NCI-H345 treated with DMSO at 0.1 percent for 48 hours (cell line): Measurements from ENCODE around the gene FSTL4.

Experiments used
- DNase-seq: peaks from one replicate; lab custom pipeline; 2025; ENCODE audit not compliant: unreplicated experiment; lab: John Stamatoyannopoulos, UW

FSTL4 gene

DNA sequence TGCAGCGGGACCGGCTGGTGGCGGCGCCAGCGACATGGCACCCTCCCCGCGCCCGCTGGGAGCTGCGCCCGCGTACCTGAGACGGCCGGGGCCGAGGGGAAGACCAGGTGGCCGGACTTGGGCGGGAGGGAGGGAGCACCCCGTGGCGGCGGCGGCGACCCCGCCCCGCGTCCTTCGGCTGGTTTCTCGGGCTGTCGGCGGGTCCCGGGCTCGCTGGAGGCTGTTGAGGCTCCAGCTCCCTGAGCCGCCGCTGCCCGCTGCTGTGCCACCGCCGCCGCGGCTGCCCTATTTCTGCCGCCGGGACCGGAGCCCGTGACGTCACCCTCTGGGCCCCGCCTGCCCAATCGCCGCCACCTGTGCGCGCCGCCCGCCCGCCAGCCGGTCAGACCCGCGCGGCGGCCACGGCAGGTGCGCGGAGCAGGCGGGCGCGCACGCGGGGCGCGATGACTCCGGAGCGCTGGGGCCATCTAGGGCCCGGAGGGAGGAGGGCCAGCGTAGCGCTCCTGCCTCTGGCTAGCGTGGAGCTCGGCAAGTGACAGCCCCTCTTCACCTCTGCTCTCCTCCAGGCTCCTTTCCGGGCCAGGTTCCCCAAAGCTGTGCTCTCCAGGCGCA lies at the start of gene FSTL4:
FSTL4 (minus strand) TSS at position 293 of the 612 bp plus-strand sequence.
- peak; percentile 52 for DNase-seq

DNA sequence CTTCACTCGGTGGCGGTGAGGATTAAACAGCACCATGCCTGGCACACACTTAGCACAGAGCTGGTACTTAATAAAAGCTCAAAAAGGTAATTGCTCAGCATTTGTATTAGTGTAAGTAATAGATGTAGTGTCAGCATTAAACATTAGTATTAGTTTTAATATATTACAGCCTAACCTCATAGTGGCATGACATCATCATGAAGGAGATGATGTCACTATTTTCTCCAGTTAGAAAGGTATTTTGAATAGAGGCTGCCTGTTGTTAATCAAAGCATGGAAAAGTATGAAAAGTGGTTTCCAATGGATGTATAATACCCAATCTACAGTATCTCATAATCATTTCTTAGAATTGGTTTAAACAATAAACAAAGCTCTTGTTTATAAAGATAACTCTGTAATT lies 49.0 kb upstream of the FSTL4 start:
- no peak for DNase-seq

- no peak for DNase-seq
Observed at GRCh38 chr5:133658327-133658726, 46.0 kb upstream of the FSTL4 start.

- DNase-seq: no peak
Observed at GRCh38 chr5:133657036-133657435, 44.7 kb upstream of the FSTL4 start.

GRCh38 chr5:133655966-133656365 lies 43.6 kb upstream of the FSTL4 start:
- DNase-seq: no peak

DNA sequence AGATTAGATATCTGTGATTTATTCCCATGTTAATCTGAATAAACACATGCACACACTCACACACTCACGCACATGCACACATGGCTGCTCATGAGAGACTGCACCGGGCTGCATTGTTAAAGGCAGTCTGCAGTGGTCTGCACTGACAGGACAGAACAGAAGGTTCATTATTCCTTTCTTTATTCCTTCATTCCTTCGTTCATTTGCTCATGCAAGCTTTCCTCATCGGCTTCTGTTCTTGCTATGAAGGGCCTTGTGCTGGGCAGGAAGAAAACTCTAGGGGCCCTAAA lies 41.4 kb upstream of the FSTL4 start:
- no peak for DNase-seq

- no peak for DNase-seq
Observed at GRCh38 chr5:133652951-133653759, 40.8 kb upstream of the FSTL4 start.

GRCh38 chr5:133644000-133644865 lies 31.9 kb upstream of the FSTL4 start:
- DNase-seq: no peak

- no peak for DNase-seq
Observed at GRCh38 chr5:133643365-133643764, 31.0 kb upstream of the FSTL4 start.

GRCh38 chr5:133642153-133642722 lies 29.9 kb upstream of the FSTL4 start:
- DNase-seq: no peak

- DNase-seq: no peak
Observed at GRCh38 chr5:133641683-133642082, 29.3 kb upstream of the FSTL4 start.

DNA sequence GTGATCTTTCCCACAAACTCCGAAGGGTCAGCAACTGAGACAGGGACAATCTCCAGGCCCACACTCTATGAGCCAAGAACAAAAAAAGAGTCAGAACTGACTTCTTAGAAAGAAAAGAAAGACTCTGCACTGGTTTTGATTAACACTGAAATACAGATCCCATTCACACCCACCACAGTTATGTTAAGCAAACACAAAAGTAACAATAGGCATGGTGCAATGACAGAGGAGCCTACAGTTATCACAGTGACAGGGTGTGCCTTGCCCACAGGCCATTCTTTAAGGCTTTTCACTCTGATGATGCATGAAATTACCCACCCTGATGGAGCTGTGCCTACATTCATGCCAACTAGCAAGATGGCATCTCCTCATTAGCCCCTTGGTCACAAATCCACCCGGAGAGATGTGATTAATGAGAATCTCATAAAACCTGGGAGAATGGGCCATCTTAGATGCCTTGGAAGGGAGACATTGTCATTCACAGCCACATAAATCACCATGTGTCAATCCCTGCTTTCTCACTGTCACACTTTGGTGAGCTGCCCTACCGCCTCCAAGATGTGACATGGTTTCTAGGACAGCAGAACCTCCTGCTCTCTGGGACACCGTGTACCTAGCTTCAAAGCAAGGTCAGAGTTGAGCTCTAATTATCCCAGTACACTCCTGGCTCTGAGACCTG lies 27.6 kb upstream of the FSTL4 start:
- DNase-seq: no peak

DNA sequence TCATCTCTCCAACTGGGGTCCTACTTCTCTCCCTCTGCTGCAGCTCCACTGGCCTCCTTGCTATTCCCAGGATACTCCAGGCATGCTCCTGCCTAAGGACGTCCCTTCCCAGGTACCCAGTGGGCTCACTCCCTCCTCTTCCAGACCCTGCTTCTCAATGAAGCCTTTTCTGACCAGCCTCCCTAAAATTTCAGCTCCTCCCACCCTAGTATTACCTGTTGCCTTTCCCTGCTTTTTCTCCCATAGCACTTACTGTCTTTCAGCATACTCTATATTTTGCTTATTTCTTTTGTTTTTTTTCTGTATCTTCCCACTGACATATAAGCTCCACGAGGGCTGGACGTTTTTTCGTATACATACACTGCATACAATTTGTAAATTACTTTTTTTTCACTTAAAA lies 26.1 kb upstream of the FSTL4 start:
- no peak for DNase-seq

DNA sequence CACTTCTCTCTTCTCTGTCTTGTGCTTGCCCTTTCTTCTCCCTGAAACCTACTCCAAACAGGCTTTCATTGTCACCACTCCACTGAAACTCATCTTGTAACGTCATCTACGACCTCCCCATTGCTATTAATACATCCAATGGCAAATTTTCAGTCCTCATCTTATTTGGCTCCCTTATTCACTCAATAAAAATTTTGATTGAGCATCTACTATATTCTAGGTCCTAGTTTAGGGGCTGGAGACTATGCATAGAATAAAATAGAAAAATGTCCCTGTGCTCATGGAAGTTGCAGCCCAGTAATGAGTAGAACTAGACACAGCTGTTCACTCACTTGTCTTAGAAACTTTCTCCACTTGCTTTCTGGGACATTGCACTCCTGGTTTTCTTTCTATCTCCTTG lies 24.9 kb upstream of the FSTL4 start:
- no peak for DNase-seq

GRCh38 chr5:133635051-133635450 lies 22.7 kb upstream of the FSTL4 start:
- no peak for DNase-seq

DNA sequence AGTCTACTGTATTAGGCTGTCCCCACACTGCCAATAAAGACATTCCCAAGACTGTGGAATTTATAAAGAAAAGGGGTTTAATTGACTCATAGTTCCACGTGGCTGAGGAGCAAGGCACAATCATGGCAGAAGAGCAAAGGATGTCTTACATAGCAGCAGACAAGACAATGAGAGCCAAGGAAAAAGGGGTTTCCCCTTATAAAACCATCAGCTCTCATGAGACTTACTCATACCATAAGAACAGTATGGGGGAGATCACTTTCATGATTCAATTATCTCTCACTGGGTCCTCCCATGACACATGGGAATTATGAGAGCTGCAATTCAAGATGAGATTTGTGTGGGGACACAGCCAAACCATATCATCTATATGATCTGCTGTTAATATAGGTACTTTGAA lies 14.8 kb upstream of the FSTL4 start:
- DNase-seq: no peak

DNA sequence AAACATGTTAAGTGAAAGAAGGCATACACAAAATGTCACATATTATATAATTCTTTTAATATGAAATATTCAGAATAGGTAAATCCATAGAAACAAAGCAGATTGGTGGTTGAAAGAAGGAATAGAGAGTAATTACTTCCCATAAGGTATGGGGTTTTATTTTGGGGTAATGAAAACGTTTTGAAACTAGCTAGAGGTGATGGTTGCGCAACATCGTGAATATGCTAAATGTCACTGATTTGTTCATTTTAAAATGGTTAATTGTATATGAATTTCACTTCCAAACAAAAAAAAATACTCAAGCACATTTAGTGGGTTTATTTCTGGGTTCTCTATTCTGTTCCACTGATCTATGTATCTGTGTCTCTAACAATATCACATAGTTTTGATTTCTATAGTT lies 12.0 kb upstream of the FSTL4 start:
- DNase-seq: no peak

DNA sequence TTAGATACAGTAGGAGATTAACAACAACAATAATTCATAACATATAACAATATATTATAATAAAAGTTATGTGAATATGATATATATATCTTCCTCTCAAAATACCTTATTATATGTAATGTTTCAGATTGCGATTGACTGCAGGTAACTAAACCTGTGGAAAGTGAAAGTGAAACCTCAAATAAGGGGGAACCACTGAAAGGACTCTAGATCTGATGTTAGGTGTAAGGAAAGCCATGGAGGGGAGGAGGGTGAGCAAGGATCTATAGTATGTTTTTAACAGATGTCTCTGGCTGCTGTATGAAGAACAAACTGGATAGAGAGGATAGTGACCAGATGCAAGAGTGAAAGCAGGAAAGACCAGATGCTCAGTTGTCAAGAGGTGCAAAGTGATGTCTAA lies 5.8 kb upstream of the FSTL4 start:
- no peak for DNase-seq

GRCh38 chr5:133613743-133614142 lies 1.4 kb upstream of the FSTL4 start:
- DNase-seq: no peak

DNA sequence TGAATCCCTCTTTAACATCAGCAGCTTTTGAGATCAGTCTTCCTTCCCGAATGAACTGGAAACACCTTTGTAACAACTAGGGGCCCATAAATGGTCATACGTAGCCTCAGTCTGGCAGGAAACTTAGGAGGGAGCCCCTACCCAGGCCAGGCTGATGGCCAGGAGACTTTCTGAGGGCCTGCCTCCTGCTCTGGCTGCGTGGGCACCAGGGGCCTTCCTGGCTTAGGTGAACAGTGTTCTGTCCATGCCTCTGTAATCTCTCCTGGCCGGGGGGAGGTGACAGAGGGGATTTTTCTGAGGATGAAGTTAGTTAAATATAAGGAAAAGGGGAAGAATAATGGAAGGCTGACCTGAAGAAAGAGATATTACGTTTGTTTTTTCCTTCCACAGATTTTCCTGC lies 843 bp upstream of the FSTL4 start:
- no peak for DNase-seq
